NCI-H82 treated with DMSO at 0.1 percent for 48 hours (cell line): ENCODE results near the gene WNT10A.
"Not testable (repeated sequence)": the region's sequence is repeated elsewhere in the genome, so short reads cannot be mapped to it uniquely, and the experiment has no call there.

Experiments used
- DNase-seq: peaks from one replicate; lab custom pipeline; 2025; ENCODE audit not compliant: unreplicated experiment; lab: John Stamatoyannopoulos, UW

WNT10A gene

GRCh38 chr2:218927876-218928275 is 47.2 kb downstream of the WNT10A start:
- DNase-seq, result no peak

DNA sequence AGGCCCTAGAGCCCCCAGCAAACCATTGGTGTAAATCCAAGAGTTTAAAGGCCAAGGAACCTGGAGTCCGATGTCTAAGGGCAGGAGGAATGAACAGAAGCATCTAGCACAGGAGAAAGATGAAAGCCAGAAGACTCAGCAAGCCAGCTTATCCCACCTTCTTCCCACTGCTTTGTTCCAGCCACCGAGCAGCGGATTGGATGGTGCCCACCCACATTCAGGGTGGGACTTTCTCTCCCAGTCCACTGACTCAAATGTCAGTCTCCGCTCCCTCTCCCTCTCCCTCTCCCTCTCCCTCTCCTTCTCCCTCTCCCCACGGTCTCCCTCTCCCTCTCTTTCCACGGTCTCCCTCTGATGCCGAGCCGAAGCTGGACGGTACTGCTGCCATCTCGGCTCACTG is 49.8 kb downstream of the WNT10A start:
- not testable (repeated sequence) for DNase-seq

DNA sequence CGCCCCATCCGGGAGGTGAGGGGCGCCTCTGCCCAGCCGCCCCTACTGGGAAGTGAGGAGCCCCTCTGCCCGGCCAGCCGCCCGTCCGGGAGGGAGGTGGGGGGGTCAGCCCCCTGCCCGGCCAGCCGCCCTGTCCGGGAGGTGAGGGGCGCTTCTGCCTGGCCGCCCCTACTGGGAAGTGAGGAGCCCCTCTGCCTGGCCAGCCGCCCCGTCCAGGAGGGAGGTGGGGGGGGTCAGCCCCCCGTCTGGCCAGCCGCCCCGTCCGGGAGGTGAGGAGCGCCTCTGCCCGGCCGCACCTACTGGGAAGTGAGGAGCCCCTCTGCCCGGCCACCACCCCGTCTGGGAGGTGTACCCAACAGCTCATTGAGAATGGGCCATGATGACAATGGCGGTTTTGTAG is 51.1 kb downstream of the WNT10A start:
- not testable (repeated sequence) for DNase-seq
